ENCODE measurements around the gene RNF41.

DNA sequence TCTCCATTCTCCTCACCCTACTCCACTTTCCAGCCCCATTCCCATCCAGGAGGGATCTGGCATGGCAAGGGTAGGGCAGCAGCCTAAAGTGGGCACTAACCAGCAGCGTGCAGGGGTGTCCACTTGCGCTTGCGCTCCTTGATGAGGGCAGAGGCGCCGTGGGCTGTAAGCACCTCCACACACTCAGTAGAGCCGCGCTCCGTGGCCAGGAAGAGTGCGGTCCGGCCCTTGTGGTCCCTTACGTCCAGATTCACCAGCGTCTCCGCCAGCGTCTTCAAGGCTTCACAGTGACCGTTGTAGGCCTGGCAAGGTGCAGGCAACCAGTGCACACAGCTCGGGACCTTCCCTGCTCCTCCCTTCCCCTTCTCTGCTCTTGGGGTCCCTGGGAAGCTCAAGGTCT lies 26.2 kb upstream of the RNF41 start:
- TF ChIP-seq MAX (IDR thresholded peaks at IDR 0.05; ENCODE audit: low read depth, low read length), result no peak
- TF ChIP-seq, protein P1, sequence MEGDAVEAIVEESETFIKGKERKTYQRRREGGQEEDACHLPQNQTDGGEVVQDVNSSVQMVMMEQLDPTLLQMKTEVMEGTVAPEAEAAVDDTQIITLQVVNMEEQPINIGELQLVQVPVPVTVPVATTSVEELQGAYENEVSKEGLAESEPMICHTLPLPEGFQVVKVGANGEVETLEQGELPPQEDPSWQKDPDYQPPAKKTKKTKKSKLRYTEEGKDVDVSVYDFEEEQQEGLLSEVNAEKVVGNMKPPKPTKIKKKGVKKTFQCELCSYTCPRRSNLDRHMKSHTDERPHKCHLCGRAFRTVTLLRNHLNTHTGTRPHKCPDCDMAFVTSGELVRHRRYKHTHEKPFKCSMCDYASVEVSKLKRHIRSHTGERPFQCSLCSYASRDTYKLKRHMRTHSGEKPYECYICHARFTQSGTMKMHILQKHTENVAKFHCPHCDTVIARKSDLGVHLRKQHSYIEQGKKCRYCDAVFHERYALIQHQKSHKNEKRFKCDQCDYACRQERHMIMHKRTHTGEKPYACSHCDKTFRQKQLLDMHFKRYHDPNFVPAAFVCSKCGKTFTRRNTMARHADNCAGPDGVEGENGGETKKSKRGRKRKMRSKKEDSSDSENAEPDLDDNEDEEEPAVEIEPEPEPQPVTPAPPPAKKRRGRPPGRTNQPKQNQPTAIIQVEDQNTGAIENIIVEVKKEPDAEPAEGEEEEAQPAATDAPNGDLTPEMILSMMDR (IDR thresholded peaks at IDR 0.05; ENCODE audit: low read depth, low read length), result no peak
- TF ChIP-seq POLR2A (IDR thresholded peaks at IDR 0.05; ENCODE audit: extremely low read depth, insufficient read length), result no peak
